ENCODE results near the gene SLC38A6.

The SLC38A6 gene

GRCh38 chr14:60943637-60944032 is 37.4 kb upstream of the SLC38A6 start:
- TF ChIP-seq, protein P1, sequence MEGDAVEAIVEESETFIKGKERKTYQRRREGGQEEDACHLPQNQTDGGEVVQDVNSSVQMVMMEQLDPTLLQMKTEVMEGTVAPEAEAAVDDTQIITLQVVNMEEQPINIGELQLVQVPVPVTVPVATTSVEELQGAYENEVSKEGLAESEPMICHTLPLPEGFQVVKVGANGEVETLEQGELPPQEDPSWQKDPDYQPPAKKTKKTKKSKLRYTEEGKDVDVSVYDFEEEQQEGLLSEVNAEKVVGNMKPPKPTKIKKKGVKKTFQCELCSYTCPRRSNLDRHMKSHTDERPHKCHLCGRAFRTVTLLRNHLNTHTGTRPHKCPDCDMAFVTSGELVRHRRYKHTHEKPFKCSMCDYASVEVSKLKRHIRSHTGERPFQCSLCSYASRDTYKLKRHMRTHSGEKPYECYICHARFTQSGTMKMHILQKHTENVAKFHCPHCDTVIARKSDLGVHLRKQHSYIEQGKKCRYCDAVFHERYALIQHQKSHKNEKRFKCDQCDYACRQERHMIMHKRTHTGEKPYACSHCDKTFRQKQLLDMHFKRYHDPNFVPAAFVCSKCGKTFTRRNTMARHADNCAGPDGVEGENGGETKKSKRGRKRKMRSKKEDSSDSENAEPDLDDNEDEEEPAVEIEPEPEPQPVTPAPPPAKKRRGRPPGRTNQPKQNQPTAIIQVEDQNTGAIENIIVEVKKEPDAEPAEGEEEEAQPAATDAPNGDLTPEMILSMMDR (conservative IDR thresholded peaks at IDR 0.05; ENCODE audit: low read length), result no peak
- TF ChIP-seq EZH2phosphoT487 (IDR thresholded peaks at IDR 0.05; ENCODE audit: borderline replicate concordance), result no peak
- H3K79me2 ChIP-seq (ENCODE audit: insufficient read depth, low read length), result no peaks in the 10 kb centered on the region; the same call in 1 of the 2 replicates

GRCh38 chr14:60944204-60944603 is 36.8 kb upstream of the SLC38A6 start:
- Histone ChIP-seq H3K4me1 (ENCODE audit: insufficient read depth, low read length, poor library complexity, severe bottlenecking) (peaks cover 4% of the 10 kb centered on the region), H2AFZ (ENCODE audit: low read length) (no peak overlapping the region), H3K4me2 (ENCODE audit: low read depth, low read length, poor library complexity, severe bottlenecking) (no peak overlapping the region), H3K36me3 (ENCODE audit: insufficient read depth, low read length) (peaks cover 7% of the 10 kb centered on the region; the same call in 1 of the 2 replicates), H4K20me1 (ENCODE audit: insufficient read depth, low read length, poor library complexity, severe bottlenecking) (no peaks in the 10 kb centered on the region), H3F3A (ENCODE audit: low read depth) (no peaks in the 10 kb centered on the region), H3K9ac (ENCODE audit: low read depth, low read length, poor library complexity, severe bottlenecking) (no peak overlapping the region), H3K27me3 (ENCODE audit: insufficient read depth, low read length, poor library complexity, severe bottlenecking) (no peaks in the 10 kb centered on the region), H3K4me3 (ENCODE audit: low read length, poor library complexity, severe bottlenecking) (no peak overlapping the region), H3K9me2 (replicated peaks; ENCODE audit: low read depth, low read length) (no peaks in the 10 kb centered on the region), H3K9me3 (ENCODE audit: insufficient read depth, low read depth, low read length) (no peaks in the 10 kb centered on the region), H3K79me2 (ENCODE audit: insufficient read depth, low read length) (no peaks in the 10 kb centered on the region; the same call in 1 of the 2 replicates)
- TF ChIP-seq, protein P1 (conservative IDR thresholded peaks at IDR 0.05; ENCODE audit: low read length), result no peak
- no peak for TF ChIP-seq EZH2phosphoT487 (IDR thresholded peaks at IDR 0.05; ENCODE audit: borderline replicate concordance)

More at GRCh38 chr14:60943637-60944032, 37.4 kb upstream of the SLC38A6 start:
- no peaks in the 10 kb centered on the region for H3K27me3 ChIP-seq (ENCODE audit: insufficient read depth, low read length, poor library complexity, severe bottlenecking)
- H4K20me1 ChIP-seq (ENCODE audit: insufficient read depth, low read length, poor library complexity, severe bottlenecking), result no peaks in the 10 kb centered on the region
- peaks cover 7% of the 10 kb centered on the region; the same call in 1 of the 2 replicates for H3K36me3 ChIP-seq (ENCODE audit: insufficient read depth, low read length)
- no peaks in the 10 kb centered on the region for H3F3A ChIP-seq (ENCODE audit: low read depth)
- H3K4me3 ChIP-seq (ENCODE audit: low read length, poor library complexity, severe bottlenecking), result no peak overlapping the region
- H3K9me2 ChIP-seq (replicated peaks; ENCODE audit: low read depth, low read length), result no peaks in the 10 kb centered on the region
- H3K9me3 ChIP-seq (ENCODE audit: insufficient read depth, low read depth, low read length), result no peaks in the 10 kb centered on the region
- no peak overlapping the region for H2AFZ ChIP-seq (ENCODE audit: low read length)
- H3K9ac ChIP-seq (ENCODE audit: low read depth, low read length, poor library complexity, severe bottlenecking), result no peak overlapping the region
- H3K4me2 ChIP-seq (ENCODE audit: low read depth, low read length, poor library complexity, severe bottlenecking), result no peak overlapping the region
- peaks cover 4% of the 10 kb centered on the region for H3K4me1 ChIP-seq (ENCODE audit: insufficient read depth, low read length, poor library complexity, severe bottlenecking)

GRCh38 chr14:60945984-60946383 is 35.1 kb upstream of the SLC38A6 start:
- no peak overlapping the region for H3K4me2 ChIP-seq (ENCODE audit: low read depth, low read length, poor library complexity, severe bottlenecking)
- H3K9me3 ChIP-seq (ENCODE audit: insufficient read depth, low read depth, low read length), result no peaks in the 10 kb centered on the region
- H3K36me3 ChIP-seq (ENCODE audit: insufficient read depth, low read length), result peaks cover 7% of the 10 kb centered on the region; the same call in 1 of the 2 replicates
- H2AFZ ChIP-seq (ENCODE audit: low read length), result no peak overlapping the region
- TF ChIP-seq, protein P1 (conservative IDR thresholded peaks at IDR 0.05; ENCODE audit: low read length), result no peak
- no peak for TF ChIP-seq EZH2phosphoT487 (IDR thresholded peaks at IDR 0.05; ENCODE audit: borderline replicate concordance)
- peaks cover 4% of the 10 kb centered on the region for H3K4me1 ChIP-seq (ENCODE audit: insufficient read depth, low read length, poor library complexity, severe bottlenecking)
- no peak overlapping the region for H3K9ac ChIP-seq (ENCODE audit: low read depth, low read length, poor library complexity, severe bottlenecking)
- no peaks in the 10 kb centered on the region for H3F3A ChIP-seq (ENCODE audit: low read depth)
- H3K27me3 ChIP-seq (ENCODE audit: insufficient read depth, low read length, poor library complexity, severe bottlenecking), result no peaks in the 10 kb centered on the region
- no peaks in the 10 kb centered on the region for H3K9me2 ChIP-seq (replicated peaks; ENCODE audit: low read depth, low read length)
- no peak overlapping the region for H3K4me3 ChIP-seq (ENCODE audit: low read length, poor library complexity, severe bottlenecking)
- no peaks in the 10 kb centered on the region; the same call in 1 of the 2 replicates for H3K79me2 ChIP-seq (ENCODE audit: insufficient read depth, low read length)
- no peaks in the 10 kb centered on the region for H4K20me1 ChIP-seq (ENCODE audit: insufficient read depth, low read length, poor library complexity, severe bottlenecking)

Measured in Loucy (cell line).